Measurements from ENCODE around the gene P2RX2. TPM values are rescaled to one million over a fixed set of nuclear protein-coding genes. Genes with fewer than 3 reads are reported as not detected.

Gene P2RX2
- total and polyA plus RNA-seq, 2 of the 4 experiments (the other 2 are of a cell fraction): not detected

- no peak overlapping the region for H2BK15ac ChIP-seq (ENCODE audit: low read depth, low read length)
- no TSS peak for BruUV-seq (replicated peaks)
- H3K23ac ChIP-seq (ENCODE audit: low read depth, low read length): no peak overlapping the region
- no peak overlapping the region for H2BK5ac ChIP-seq (ENCODE audit: low read depth, low read length, poor library complexity, severe bottlenecking)
- intact Hi-C loops (cut with micrococcal nuclease): loop anchor here (5.0 kb wide), 1 partner anchor 49 kb away; no protein-coding TSS in a partner anchor
- no peak overlapping the region for H4K8ac ChIP-seq (ENCODE audit: low read depth in 2 of 2, low read length in 2 of 2)
- no peak for ATAC-seq (ENCODE audit: low read depth)
- dilution Hi-C loops (cut with HindIII; ENCODE audit: low sequenced_read_pairs, unreplicated experiment): no loop called here
- peak overlapping the region; percentile 37 for H2AK9ac ChIP-seq (replicated peaks; ENCODE audit: low read depth, low read length, poor library complexity)
- peaks cover 25% of the 10 kb centered on the region for H3K27me3 ChIP-seq (ENCODE audit: control insufficient read depth, insufficient read depth, low read length)
- in situ Hi-C loops (cut with MboI; ENCODE audit: low sequenced_read_pairs): no loop called here
- no peak overlapping the region for H2BK20ac ChIP-seq (ENCODE audit: low read depth, low read length)
- DNase-seq: no peak
- ChIA-PET POLR2A (ENCODE audit: unreplicated experiment) (no interaction called here), CTCF (no interaction called here)
- no peak overlapping the region for H3K4ac ChIP-seq (ENCODE audit: low read depth, low read length)
- H2BK120ac ChIP-seq (ENCODE audit: low read depth, low read length): no peak overlapping the region
- H3K79me1 ChIP-seq (ENCODE audit: low read depth in 1 of 2, low read length in 2 of 2): no peaks in the 10 kb centered on the region
- 63% methylated on average over 26 of the region's 33 CpGs; no CpG with 5 or more reads in 1 of the 2 experiments for WGBS, 2 experiments (ENCODE audit: extremely low coverage in 2 of 2, insufficient read length in 1 of 2)
- peak overlapping the region; percentile 37; the same call in 1 of the 2 replicates for H3K4me2 ChIP-seq (ENCODE audit: low read depth, low read length)
- H2AK5ac ChIP-seq (ENCODE audit: low read depth, low read length): no peak overlapping the region
- no peaks in the 10 kb centered on the region for H3K4me1 ChIP-seq (ENCODE audit: control insufficient read depth, insufficient read depth, low read length)
- no peak overlapping the region for H3K56ac ChIP-seq (ENCODE audit: extremely low read depth, insufficient read depth, low read length)
- H3K4me3 ChIP-seq (ENCODE audit: insufficient read depth, low read depth, low read length): no peak overlapping the region
- H2AFZ ChIP-seq (replicated peaks; ENCODE audit: low read length, poor library complexity): peak overlapping the region; percentile 95
- H4K5ac ChIP-seq (ENCODE audit: low read depth, low read length): no peak overlapping the region
- no peaks in the 10 kb centered on the region for H3K36me3 ChIP-seq (ENCODE audit: control insufficient read depth, insufficient read depth, low read length)
- H4K20me1 ChIP-seq (ENCODE audit: insufficient read depth, low read length): no peaks in the 10 kb centered on the region
- no peak overlapping the region for H3K9ac ChIP-seq (ENCODE audit: low read depth, low read length)
- no peak for TF ChIP-seq RCOR1 (IDR thresholded peaks at IDR 0.05; ENCODE audit: insufficient replicate concordance, low read length)
- no peak for TF ChIP-seq RFX5 (IDR thresholded peaks at IDR 0.05; ENCODE audit: low read depth, low read length)
- TF ChIP-seq USF2 (IDR thresholded peaks at IDR 0.05; ENCODE audit: low read depth, low read length): no peak
- no peak for TF ChIP-seq BHLHE40 (IDR thresholded peaks at IDR 0.05; ENCODE audit: low read depth, low read length)
- TF ChIP-seq MAZ (IDR thresholded peaks at IDR 0.05; ENCODE audit: borderline replicate concordance, low read depth, low read length): no peak
- H3K27ac ChIP-seq (ENCODE audit: insufficient read depth, low read length): no peak overlapping the region
- no peaks in the 10 kb centered on the region for H3K9me1 ChIP-seq (ENCODE audit: insufficient read depth, low read length)
- no peak overlapping the region for H3K14ac ChIP-seq (replicated peaks; ENCODE audit: low read depth, low read length)
- H3K9me3 ChIP-seq (ENCODE audit: control insufficient read depth, insufficient read depth, low read length): peaks cover 9% of the 10 kb centered on the region
- no peak overlapping the region for H3K18ac ChIP-seq (ENCODE audit: low read depth, low read length)
- no peak overlapping the region for H4K91ac ChIP-seq (ENCODE audit: insufficient read depth, low read depth, low read length)
Measured at GRCh38 chr12:132610866-132611602, 7.5 kb upstream of the P2RX2 start.

All from IMR-90 (cell line).